WTC11 (cell line): ENCODE data around the gene SLC25A23. TPM values are rescaled to one million over a fixed set of nuclear protein-coding genes. Genes with fewer than 3 reads are reported as not detected.

ENCODE experiments used
- ATAC-seq: fragments of 200-7000 bp; cut with Tn5 transposase; 2 replicates; pipeline ENCODE4 v1.10.0; 2021; ENCODE audit warnings: mild to moderate bottlenecking, moderate library complexity
- CTCF ChIA-PET: fragments of 300-600 bp; sonication (Branson Sonifier 250); formaldehyde crosslinking; loops from one replicate; lab custom pipeline; 2021; ENCODE audit warnings: antibody characterized with exemption; lab: Charles Lee
- POLR2A ChIA-PET: fragments of 350-600 bp; sonication (Branson Sonifier 250); formaldehyde crosslinking; loops from one replicate; lab custom pipeline; 2021; ENCODE audit warnings: antibody characterized with exemption; lab: Charles Lee
- DNase-seq: peaks from one replicate; pipeline ENCODE4 v3.0.0; 2021; ENCODE audit warnings: low spot score
- H3K27ac Mint-ChIP-seq: 2 replicates; pipeline ENCODE4 v1.8.0; 2021; ENCODE audit warnings: mixed read lengths
- H3K27me3 Mint-ChIP-seq: 2 replicates; pipeline ENCODE4 v1.8.0; 2021; ENCODE audit warnings: low read depth, mild to moderate bottlenecking, moderate library complexity, mixed read lengths
- H3K36me3 Mint-ChIP-seq: 2 replicates; pipeline ENCODE4 v1.8.0; 2021; ENCODE audit warnings: mixed read lengths
- H3K4me1 Mint-ChIP-seq: 2 replicates; pipeline ENCODE4 v1.8.0; 2022; ENCODE audit warnings: mixed read lengths
- H3K4me3 Mint-ChIP-seq: 2 replicates; pipeline ENCODE4 v1.8.0; 2021; ENCODE audit warnings: mild to moderate bottlenecking, moderate library complexity, mixed read lengths
- H3K9me3 Mint-ChIP-seq: 2 replicates; pipeline ENCODE4 v1.8.0; 2021; ENCODE audit warnings: mixed read lengths
- AR ChIP-seq: fragments of 250-450 bp; sonication (Bioruptor Pico); IDR thresholded peaks from 2 replicates; pipeline ENCODE4 v1.9.0; 2021; ENCODE audit warnings: mild to moderate bottlenecking
- ARID4B ChIP-seq: sonication (generic); formaldehyde crosslinking; IDR thresholded peaks from 2 replicates; pipeline ENCODE4 v1.8.0; 2023; ENCODE audit warnings: missing genetic modification reagents, mild to moderate bottlenecking, borderline replicate concordance
- CREM ChIP-seq: sonication (generic); formaldehyde crosslinking; IDR thresholded peaks from 2 replicates; pipeline ENCODE4 v1.8.1; 2022; ENCODE audit warnings: mild to moderate bottlenecking, missing genetic modification reagents, moderate library complexity
- E2F4 ChIP-seq: sonication (generic); formaldehyde crosslinking; IDR thresholded peaks from 2 replicates; pipeline ENCODE4 v1.8.1; 2022; ENCODE audit warnings: low read depth, mild to moderate bottlenecking, moderate library complexity, missing genetic modification reagents, borderline replicate concordance
- ESRRA ChIP-seq: sonication (generic); formaldehyde crosslinking; IDR thresholded peaks from 2 replicates; pipeline ENCODE4 v1.8.1; 2022; ENCODE audit warnings: mild to moderate bottlenecking, missing genetic modification reagents, borderline replicate concordance
- KAT7 ChIP-seq: sonication (generic); formaldehyde crosslinking; IDR thresholded peaks from 2 replicates; pipeline ENCODE4 v1.8.1; 2023; ENCODE audit warnings: missing genetic modification reagents, mild to moderate bottlenecking, borderline replicate concordance
- NFATC4 ChIP-seq: fragments of 250-450 bp; sonication (Bioruptor Pico); IDR thresholded peaks from 2 replicates; pipeline ENCODE4 v1.9.0; 2021; ENCODE audit warnings: mild to moderate bottlenecking
- NFE2L1 ChIP-seq: sonication (generic); formaldehyde crosslinking; IDR thresholded peaks from 2 replicates; pipeline ENCODE4 v1.8.1; 2023; ENCODE audit warnings: missing genetic modification reagents
- NR3C1 ChIP-seq: sonication (generic); formaldehyde crosslinking; conservative IDR thresholded peaks from 2 replicates; pipeline ENCODE4 v1.8.1; 2023; ENCODE audit warnings: low read depth, mild to moderate bottlenecking, missing genetic modification reagents
- PREB ChIP-seq: sonication (generic); formaldehyde crosslinking; IDR thresholded peaks from 2 replicates; pipeline ENCODE4 v1.8.1; 2022; ENCODE audit warnings: mild to moderate bottlenecking, missing genetic modification reagents, moderate library complexity, borderline replicate concordance
- SOX15 ChIP-seq: fragments of 250-450 bp; sonication (Bioruptor Pico); IDR thresholded peaks from 2 replicates; pipeline ENCODE4 v1.9.0; 2021; ENCODE audit warnings: mild to moderate bottlenecking
- TCF7 ChIP-seq: sonication (generic); formaldehyde crosslinking; IDR thresholded peaks from 2 replicates; pipeline ENCODE4 v1.8.0; 2022; ENCODE audit warnings: mild to moderate bottlenecking, low read depth, missing genetic modification reagents, moderate library complexity
- TEAD1 ChIP-seq: sonication (generic); formaldehyde crosslinking; IDR thresholded peaks from 2 replicates; pipeline ENCODE4 v1.8.0; 2022; ENCODE audit warnings: mild to moderate bottlenecking, missing genetic modification reagents
- ZNF138 ChIP-seq: sonication (generic); formaldehyde crosslinking; conservative IDR thresholded peaks from 2 replicates; pipeline ENCODE4 v1.8.1; 2022; ENCODE audit warnings: mild to moderate bottlenecking, moderate library complexity, missing genetic modification reagents
- ZNF232 ChIP-seq: sonication (generic); formaldehyde crosslinking; IDR thresholded peaks from 2 replicates; pipeline ENCODE4 v1.8.0; 2022; ENCODE audit warnings: mild to moderate bottlenecking, missing genetic modification reagents
- ZNF512 ChIP-seq: sonication (generic); formaldehyde crosslinking; IDR thresholded peaks from 2 replicates; pipeline ENCODE4 v1.8.1; 2022; ENCODE audit warnings: missing genetic modification reagents, borderline replicate concordance
- total RNA-seq: library from RNA; stranded (reverse); gene quantifications from 3 replicates; pipeline ENCODE4 v1.2.3, GENCODE V29; 2021

Gene SLC25A23
- total RNA-seq, 1 experiment from 2014 or later = 63.6 TPM

- no peak for DNase-seq
- H3K36me3 Mint-ChIP-seq = peaks cover 60% of the 10 kb centered on the region
- POLR2A ChIA-PET = no interaction called here
These were observed 42.8 kb downstream of the SLC25A23 start for GRCh38 chr19:6416658-6417405.

GRCh38 chr19:6415591-6416190, 43.9 kb downstream of the SLC25A23 start:
- no peak overlapping the region for H3K27ac Mint-ChIP-seq
- ATAC-seq (no peak), DNase-seq (no peak)
- peaks cover 7% of the 10 kb centered on the region for H3K4me1 Mint-ChIP-seq
- TF ChIP-seq TCF7 (no peak), ARID4B (CRISPR knock-in tag) (no peak), CREM (no peak), ZNF512 (CRISPR knock-in tag) (no peak), NR3C1 (no peak), KAT7 (CRISPR knock-in tag) (no peak), PREB (no peak), TEAD1 (no peak)
- peaks cover 55% of the 10 kb centered on the region for H3K36me3 Mint-ChIP-seq
- H3K27me3 Mint-ChIP-seq = no peaks in the 10 kb centered on the region
- H3K9me3 Mint-ChIP-seq = no peaks in the 10 kb centered on the region
- ChIA-PET CTCF (interaction anchor here (0.6 kb wide), 1 partner anchor 1533 kb away, joined by 3 read pairs; no protein-coding TSS in a partner anchor), POLR2A (no interaction called here)
- no peak overlapping the region for H3K4me3 Mint-ChIP-seq

More at GRCh38 chr19:6416658-6417405, 42.8 kb downstream of the SLC25A23 start:
- Mint-ChIP-seq H3K4me1 (peaks cover 7% of the 10 kb centered on the region), H3K27me3 (no peaks in the 10 kb centered on the region), H3K4me3 (no peak overlapping the region), H3K9me3 (no peaks in the 10 kb centered on the region), H3K27ac (no peak overlapping the region)
- TF ChIP-seq ZNF232 (CRISPR knock-in tag) = no peak
- CTCF ChIA-PET = interaction anchor here (0.5 to 1.4 kb wide), 6 partner anchors 9 to 198 kb away, joined by 3 to 7 read pairs (median 3); partner anchors contain the start of genes CRB3 and GTF2F1
- no peak for ATAC-seq

- POLR2A ChIA-PET = no interaction called here
- CTCF ChIA-PET = interaction anchor here (0.6 to 1.1 kb wide), 4 partner anchors 22 to 1532 kb away, joined by 3 to 4 read pairs (median 4); partner anchors contain the start of gene GTF2F1
- Mint-ChIP-seq H3K4me3 (no peak overlapping the region), H3K27ac (peak overlapping the region; percentile 86; the same call in 1 of the 2 replicates), H3K9me3 (no peaks in the 10 kb centered on the region), H3K4me1 (peaks cover 7% of the 10 kb centered on the region), H3K36me3 (peaks cover 48% of the 10 kb centered on the region), H3K27me3 (no peaks in the 10 kb centered on the region)
- no peak for DNase-seq
- no peak for ATAC-seq
- TF ChIP-seq AR (no peak), NFE2L1 (CRISPR knock-in tag) (no peak), E2F4 (CRISPR knock-in tag) (no peak), ZNF138 (CRISPR knock-in tag) (no peak), CREM (no peak), SOX15 (CRISPR knock-in tag) (no peak), NFATC4 (CRISPR knock-in tag) (no peak), ESRRA (CRISPR knock-in tag) (no peak)
These were observed 44.6 kb downstream of the SLC25A23 start for GRCh38 chr19:6414793-6415590.
